Cardiac septum (tissue), 1 donor: ENCODE results near the gene C1orf21. TPM values are rescaled to one million over a fixed set of nuclear protein-coding genes. Genes with fewer than 3 reads are reported as not detected.
"Not testable (repeated sequence)": the region's sequence is repeated elsewhere in the genome, so short reads cannot be mapped to it uniquely, and the experiment has no call there.

Source experiments
- DNase-seq: peaks from one replicate; pipeline ENCODE4 v3.0.0-alpha.2; 2020; ENCODE audit warnings: low spot score
- intact Hi-C: fragments of 100-400 bp; cut with DNase I; formaldehyde crosslinking; loops from one replicate; pipeline ENCODE4 v1.14.0; 2022
- total RNA-seq: library from RNA; stranded (reverse); fragmentation: NEBNext Ultra II Directional; extraction: Animal tissue kit (Norgen Biotek cat#: 25700); gene quantifications from one replicate; pipeline ENCODE4 v1.2.1, GENCODE V29; 2021
- donor health status: DM: no; HTN: no; CAD: no.

Gene C1orf21
- total RNA-seq, 1 donor from 2014 or later: 93.6 TPM

- intact Hi-C loops: no loop called here
- no peak for DNase-seq
These were observed 222.2 kb downstream of the C1orf21 start for GRCh38 chr1:184608990-184609389.

DNA sequence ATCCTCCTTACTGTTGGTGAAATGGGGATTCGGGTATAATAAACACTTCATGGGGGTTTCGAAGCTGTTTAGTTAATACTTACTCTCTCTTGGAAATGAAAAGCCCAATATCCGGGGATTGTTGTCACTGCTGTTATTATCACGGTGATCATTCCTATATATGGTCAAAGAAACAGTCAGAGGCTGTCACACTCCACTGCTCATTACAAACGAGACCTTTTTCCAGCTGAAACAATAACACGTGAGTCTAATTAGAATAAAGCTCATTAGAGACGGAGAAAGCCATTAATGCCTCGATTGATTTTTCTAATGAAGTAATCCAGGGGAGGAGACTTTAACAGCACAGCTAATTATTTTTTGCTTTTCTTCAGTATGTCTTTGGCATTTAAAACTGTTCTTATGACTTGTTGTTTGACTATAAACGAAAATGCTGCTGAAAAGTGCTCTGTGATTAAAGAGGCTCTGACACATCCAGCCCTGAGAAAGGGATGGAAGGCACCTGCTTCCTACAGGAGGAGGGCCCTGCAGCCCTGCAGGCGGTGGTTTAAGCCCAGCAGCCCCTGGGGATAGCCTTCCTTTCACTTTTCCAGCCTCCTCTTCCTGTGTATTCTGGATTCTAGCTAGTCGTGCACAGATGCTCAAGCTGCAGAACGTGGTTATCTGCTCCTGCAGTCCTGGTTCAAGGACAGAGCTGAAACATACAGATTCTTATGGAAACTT, 224.2 kb downstream of the C1orf21 start:
- DNase-seq: no peak
- intact Hi-C loops: no loop called here

- intact Hi-C loops: not testable (repeated sequence)
These were observed 225.4 kb downstream of the C1orf21 start for GRCh38 chr1:184612229-184612628.

DNA sequence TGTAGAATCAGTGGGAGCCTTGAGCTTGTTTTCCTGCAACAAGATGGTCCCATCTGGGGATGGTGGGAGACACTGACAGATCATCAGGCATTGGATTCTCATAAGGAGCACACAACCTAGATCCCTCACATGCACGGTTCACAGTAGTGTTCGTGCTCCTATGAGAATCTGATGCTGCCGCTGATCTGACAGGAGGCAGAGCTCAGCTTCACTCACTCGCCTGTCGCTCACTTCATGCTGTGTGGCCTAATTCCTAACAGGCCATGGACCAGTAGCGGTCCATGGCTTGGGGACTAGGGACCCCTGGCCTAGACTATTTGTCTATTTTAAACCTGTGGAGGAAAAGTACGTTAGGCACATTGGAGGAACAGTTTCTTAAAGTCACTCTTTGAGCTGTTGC, 227.8 kb downstream of the C1orf21 start:
- DNase-seq: no peak
- intact Hi-C loops: no loop called here

More at GRCh38 chr1:184612229-184612628, 225.4 kb downstream of the C1orf21 start:
- DNase-seq: not testable (repeated sequence)

GRCh38 chr1:184615301-184615700, 228.5 kb downstream of the C1orf21 start:
- DNase-seq: no peak
- intact Hi-C loops: no loop called here

- intact Hi-C loops: no loop called here
- no peak for DNase-seq
These were observed 229.7 kb downstream of the C1orf21 start for GRCh38 chr1:184616504-184616903.

DNA sequence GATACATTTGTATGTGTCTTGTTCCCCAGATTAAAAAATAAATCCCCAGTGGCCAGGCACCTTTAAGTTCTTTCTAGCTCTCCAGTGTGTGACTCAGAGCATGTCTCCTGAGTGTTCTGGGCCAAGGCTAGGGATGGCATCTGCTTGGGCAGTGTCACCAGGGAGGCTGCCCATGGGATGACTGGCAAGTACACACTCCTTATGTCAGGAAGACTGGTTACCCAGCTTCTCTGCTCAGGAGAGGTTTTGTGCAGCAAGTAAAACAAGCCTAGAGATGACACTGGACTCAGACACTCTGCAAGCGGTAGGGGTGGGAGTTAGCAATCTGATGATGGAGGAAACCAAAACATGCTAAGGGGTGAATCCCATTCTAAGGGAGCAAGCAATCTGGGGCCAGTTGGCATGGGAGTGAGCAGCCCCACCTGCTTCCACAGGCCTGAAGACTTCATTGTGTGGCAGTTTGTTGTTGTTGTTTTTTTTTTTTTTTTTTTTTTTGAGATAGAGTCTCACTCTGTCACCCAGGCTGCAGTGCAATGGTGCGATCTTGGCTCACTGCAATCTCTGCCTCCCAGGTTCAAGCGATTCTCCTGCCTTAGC, 230.7 kb downstream of the C1orf21 start:
- DNase-seq: no peak
- intact Hi-C loops: no loop called here

GRCh38 chr1:184618851-184619250, 232.0 kb downstream of the C1orf21 start:
- no peak for DNase-seq
- intact Hi-C loops: no loop called here

DNA sequence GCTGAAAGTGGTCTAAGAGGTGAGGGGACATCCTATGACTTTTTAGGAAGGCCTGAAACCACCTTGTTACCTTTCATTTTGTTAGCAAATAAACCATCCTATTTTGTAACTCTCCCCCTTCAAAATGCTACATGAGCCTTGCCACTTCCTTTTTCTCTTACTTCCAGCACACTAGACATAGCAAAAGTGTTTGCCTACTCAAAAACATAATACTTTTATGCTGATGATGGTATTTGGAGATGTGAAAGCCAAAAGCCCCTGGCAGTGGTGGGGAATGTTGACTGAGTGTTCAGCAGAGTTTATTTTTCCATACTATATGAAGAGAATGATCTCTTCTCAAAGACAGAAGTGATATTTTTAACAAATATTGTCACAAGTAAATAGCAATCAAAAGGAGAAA, 233.6 kb downstream of the C1orf21 start:
- intact Hi-C loops: loop anchor here (10.0 kb wide), 1 partner anchor 136 kb away; no protein-coding TSS in a partner anchor
- DNase-seq: no peak

- no peak for DNase-seq
These were observed 234.4 kb downstream of the C1orf21 start for GRCh38 chr1:184621260-184621659.

GRCh38 chr1:184622136-184622823, 235.5 kb downstream of the C1orf21 start:
- intact Hi-C loops: loop anchor here (10.0 kb wide), 1 partner anchor 137 kb away; no protein-coding TSS in a partner anchor
- DNase-seq: no peak

More at GRCh38 chr1:184621260-184621659, 234.4 kb downstream of the C1orf21 start:
- intact Hi-C loops: loop anchor here (10.0 kb wide), 1 partner anchor 136 kb away; no protein-coding TSS in a partner anchor

GRCh38 chr1:184623404-184623803, 236.6 kb downstream of the C1orf21 start:
- no peak for DNase-seq
- intact Hi-C loops: loop anchor here (10.0 kb wide), 1 partner anchor 139 kb away; no protein-coding TSS in a partner anchor

- DNase-seq: no peak
- intact Hi-C loops: loop anchor here (10.0 kb wide), 1 partner anchor 139 kb away; no protein-coding TSS in a partner anchor
These were observed 237.2 kb downstream of the C1orf21 start for GRCh38 chr1:184624051-184624450.

DNA sequence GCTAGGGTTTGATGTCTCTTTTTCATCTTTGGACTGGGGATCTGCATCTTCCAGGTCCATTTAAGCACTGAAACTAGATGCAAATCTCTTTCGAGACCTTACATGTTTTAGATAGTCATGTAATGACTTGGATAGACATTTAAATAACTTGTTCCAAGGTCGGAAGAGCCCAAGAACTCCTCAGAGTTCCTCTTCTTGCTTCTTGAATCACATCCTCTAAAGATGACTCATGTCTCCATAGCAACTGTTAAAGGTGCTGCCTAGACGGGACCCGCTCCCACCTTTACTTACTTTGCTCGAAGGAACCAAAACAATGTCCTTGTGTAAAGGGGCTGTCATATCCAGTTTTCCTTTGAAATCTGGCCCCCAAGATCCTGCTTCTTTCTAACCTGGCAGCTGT, 237.8 kb downstream of the C1orf21 start:
- no peak for DNase-seq
- intact Hi-C loops: loop anchor here (10.0 kb wide), 1 partner anchor 140 kb away; no protein-coding TSS in a partner anchor

DNA sequence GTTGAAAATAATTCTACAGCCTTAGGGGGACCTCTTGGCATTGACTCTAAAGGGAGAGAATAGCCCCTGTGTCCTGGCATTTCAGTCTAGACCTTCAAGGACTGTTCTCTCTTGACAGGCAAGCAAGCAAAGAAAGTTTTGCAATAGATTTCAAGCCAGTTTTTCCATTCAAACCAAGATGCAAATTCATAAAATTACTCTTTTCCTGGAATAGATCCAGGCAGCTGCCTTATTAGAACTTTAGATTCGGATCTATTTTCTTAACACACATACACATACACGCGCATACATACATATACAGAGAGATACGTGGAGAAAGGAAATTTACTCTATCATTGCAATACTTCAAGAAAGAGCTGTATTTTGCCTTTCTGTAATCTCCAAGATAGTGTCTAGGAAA, 238.4 kb downstream of the C1orf21 start:
- intact Hi-C loops: loop anchor here (10.0 kb wide), 1 partner anchor 140 kb away; no protein-coding TSS in a partner anchor
- no peak for DNase-seq

DNA sequence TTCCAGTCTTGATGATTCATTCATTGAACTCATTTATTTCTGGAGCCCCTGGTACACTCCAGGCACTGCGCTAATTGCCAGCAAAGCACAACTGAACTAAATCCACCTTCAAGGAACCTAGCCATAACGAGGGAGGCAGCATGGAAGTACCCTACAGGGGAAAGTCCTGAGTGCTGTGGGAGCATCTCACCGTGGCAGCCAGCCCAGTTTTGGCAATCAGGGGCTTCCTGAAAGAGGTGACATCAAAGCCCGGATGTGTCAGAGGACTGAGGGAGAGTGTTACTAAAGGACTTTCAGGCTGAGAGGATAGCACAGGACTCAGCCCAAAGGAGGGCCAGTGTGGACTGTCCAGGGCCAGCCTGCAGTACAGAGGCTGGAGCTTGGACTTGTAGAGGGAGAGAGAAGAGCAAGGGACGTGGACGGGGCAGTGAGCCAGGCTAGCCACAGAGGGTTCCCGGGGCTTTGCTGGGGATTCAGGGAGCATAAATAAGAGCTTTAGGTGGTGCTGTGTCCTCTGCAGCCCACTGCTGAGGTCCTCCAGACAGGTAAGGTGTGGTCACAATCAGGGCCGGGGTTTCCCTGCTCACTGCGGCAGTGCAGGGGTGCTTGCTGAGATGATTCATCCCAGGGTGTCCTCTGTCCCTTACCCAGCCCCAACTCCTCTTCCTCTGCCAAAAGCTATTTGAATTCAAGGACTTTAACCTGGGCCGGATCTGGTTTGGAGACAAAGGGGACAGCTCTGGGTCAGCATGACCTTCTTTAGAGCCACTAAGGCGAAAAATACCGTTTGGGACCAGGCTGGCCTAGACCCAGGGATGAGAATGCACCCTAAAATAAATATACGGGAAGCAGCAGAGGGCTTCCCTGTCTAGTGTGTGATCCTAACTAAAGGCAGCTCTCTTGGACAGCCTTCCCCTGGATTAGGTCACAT, 239.5 kb downstream of the C1orf21 start:
- intact Hi-C loops: loop anchor here (10.0 kb wide), 1 partner anchor 142 kb away; no protein-coding TSS in a partner anchor
- DNase-seq: no peak

DNA sequence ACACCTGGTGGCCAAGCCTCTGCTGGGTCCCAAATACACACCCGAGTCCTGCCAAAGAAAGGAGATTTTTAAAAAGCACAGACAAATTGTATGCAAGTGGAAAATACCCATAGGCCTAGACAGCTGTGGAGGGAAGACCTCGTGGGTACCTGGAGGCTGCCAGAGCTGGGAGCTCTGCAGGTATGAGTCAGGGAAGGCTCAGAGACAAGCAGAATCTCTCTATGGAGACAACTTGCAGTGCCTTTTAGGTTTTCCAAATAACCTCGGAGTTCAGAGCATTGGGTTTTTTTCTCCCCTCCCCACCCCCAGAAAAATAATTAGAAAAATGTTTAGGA, 240.1 kb downstream of the C1orf21 start:
- DNase-seq: no peak
- intact Hi-C loops: loop anchor here (10.0 kb wide), 1 partner anchor 142 kb away; no protein-coding TSS in a partner anchor

- DNase-seq: no peak
- intact Hi-C loops: loop anchor here (10.0 kb wide), 1 partner anchor 144 kb away; no protein-coding TSS in a partner anchor
These were observed 242.4 kb downstream of the C1orf21 start for GRCh38 chr1:184629266-184629665.

- no peak for DNase-seq
- intact Hi-C loops: no loop called here
These were observed 243.8 kb downstream of the C1orf21 start for GRCh38 chr1:184630679-184631060.
